UCSD-AML1 (cell line): ENCODE data around the gene INPP5K.
"Not testable (repeated sequence)": the region's sequence is repeated elsewhere in the genome, so short reads cannot be mapped to it uniquely, and the experiment has no call there.

ENCODE experiments used
- DNase-seq: peaks from one replicate; lab custom pipeline; 2025; ENCODE audit not compliant: unreplicated experiment; lab: John Stamatoyannopoulos, UW

Gene INPP5K

GRCh38 chr17:1467898-1468492 lies 48.4 kb downstream of the INPP5K start:
- no peak for DNase-seq

DNA sequence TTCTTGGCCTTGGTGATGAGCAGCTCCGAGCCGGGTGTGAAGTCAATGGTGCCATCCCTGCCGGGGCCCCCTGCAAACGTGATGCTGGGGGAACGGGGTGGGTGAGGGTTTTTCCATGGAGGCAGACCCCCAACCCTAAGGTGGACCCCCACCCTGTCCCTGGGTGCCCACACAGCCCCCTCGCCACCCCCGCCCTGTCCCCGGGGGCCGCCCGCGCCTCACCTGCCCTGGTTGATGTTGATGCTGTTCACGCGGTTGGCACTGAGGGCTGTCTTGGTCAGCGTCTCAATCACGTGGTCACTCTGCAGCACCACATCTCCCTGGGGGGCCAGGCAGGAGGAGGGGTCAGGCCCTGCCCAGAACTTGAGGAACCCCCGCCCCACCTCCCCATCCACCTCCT lies 49.2 kb downstream of the INPP5K start:
- DNase-seq, result no peak

GRCh38 chr17:1464186-1464585 lies 52.2 kb downstream of the INPP5K start:
- DNase-seq, result no peak

DNA sequence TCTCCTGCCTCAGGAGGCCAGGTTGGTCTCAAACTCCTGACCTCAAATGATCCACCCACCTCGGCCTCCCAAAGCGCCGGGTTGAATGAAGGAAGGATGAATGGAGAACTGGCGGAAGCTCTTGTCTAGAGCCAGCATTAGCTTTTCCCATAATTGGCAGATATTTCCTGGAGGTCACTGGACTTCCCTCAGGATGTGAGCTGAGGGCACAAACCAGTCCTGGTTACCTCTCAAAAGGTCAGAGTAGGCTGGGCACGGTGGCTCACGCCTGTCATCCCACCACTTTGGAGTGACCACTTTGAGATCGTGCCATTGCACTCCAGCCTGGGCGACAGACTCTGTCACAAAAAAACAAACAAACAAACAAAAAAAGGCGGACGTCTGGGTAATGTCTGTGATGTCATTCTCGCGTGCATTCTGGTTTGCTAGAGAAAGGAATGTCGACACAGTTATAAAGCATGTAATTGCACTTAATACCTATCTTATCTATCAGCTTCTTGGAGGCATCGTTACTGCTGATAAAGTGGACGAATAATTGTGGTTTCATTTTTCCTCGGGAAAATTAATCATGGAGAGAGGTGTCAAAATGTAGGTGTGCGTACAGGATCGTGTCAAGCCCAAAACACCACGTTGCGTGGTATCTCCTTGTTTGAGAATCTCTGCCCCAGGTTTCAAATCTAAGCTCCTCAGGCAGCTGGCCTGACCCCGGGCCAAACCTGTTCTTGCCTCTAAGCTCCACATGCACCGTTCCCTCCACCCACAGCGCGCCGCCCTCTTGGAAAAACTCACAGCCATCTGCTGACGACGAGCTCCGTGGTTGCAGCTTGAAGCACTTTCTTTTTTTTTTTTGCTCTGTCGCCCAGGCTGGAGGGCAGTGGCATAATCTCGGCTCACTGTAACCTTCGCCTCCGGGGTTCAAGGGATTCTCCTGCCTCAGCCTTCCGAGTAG lies 54.0 kb downstream of the INPP5K start:
- no peak for DNase-seq

GRCh38 chr17:1461198-1461944 lies 55.0 kb downstream of the INPP5K start:
- peak; percentile 17 for DNase-seq

GRCh38 chr17:1460233-1460632 lies 56.2 kb downstream of the INPP5K start:
- no peak for DNase-seq

DNA sequence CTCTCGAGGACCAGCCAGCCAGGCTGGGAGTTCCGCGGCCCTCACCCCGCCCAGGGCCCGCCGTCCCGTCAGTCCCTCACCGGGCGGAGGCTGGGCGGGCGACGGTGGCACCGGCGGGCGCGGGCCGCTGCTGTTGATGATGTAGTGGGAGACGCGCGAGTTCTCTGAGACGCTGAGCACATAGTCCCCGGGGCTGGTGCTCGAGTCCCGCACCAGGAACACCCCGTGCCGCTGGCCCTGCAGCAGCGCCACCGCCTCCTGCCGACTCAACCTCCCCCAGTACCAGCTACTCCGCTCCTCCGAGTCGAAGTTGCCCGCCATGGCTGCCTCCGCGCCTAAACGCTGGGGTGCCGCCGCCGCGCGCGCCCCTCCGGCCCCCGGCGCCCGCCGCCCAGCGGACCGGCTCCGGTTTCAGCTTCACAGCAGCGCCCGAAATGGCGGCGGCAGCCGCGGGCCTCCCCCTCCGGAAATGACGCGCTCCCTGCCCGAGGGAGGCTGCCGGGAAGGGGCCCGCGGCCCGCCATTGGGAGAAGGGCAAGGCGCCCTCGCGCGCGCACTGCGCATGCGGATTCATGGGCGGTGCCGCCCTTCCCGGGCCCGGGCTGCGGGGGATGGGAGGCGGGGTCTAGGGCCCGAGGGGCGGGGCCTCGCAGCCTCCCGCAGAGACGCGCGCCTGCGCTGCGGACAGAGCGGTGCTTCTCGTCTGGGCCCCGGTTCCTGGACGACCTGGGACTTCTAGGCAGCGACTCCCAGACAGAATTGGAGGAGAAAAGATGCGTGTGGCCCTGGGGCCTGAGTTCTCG lies 60.4 kb downstream of the INPP5K start, which contains the start of gene CRK:
TSS of gene CRK (minus strand) at position 436 of the 803 bp plus-strand sequence. CDS start at position 321, 115 bp downstream.
- peak; percentile 98 for DNase-seq

DNA sequence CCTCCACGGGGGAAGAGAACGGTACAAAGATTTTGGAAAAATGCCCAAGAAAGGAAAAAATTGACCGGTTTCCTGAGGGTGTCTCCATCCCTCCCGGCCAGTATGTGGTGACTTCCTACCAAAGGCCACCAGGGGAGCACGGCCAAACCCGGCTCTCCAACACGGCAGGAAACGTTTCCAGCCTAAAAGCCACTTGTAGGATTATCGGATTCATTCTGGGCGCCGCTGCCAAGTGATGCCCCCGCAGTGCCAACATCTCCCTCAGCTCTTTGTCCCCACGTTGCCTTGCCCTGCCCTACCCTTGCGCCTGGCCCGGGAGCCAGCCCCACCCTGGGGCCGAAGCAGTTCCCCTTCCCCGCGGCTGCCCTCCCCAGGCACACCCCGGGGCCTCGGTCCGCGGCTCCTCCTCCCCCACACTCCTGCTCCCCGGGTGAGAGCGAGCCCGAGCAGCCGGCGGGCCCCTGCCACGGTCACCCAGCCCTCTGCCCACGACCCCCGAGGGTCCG lies 61.1 kb downstream of the INPP5K start:
- DNase-seq, result peak; percentile 64

DNA sequence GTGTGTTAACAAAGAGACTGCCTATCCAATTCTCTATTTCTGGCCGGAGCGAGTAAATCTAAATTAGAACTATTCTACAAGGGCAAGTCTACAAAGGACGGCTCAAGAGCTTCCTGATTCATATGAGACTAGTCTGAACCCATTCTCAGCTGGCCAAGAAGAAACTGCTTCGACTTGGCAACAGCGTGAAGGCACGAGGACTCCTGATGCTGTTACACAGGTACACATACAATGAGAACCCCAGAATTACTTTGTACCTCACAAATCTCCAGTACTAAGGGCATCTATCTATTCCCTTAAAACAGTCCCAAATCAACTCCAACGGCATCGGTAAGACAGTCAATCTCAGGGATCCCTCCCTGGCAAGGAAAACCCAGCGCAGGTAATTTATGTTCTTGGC lies 61.9 kb downstream of the INPP5K start:
- DNase-seq, result no peak

- not testable (repeated sequence) for DNase-seq
Observed at GRCh38 chr17:1453694-1454093, 62.7 kb downstream of the INPP5K start.

- DNase-seq, result no peak
Observed at GRCh38 chr17:1452836-1453235, 63.6 kb downstream of the INPP5K start.

DNA sequence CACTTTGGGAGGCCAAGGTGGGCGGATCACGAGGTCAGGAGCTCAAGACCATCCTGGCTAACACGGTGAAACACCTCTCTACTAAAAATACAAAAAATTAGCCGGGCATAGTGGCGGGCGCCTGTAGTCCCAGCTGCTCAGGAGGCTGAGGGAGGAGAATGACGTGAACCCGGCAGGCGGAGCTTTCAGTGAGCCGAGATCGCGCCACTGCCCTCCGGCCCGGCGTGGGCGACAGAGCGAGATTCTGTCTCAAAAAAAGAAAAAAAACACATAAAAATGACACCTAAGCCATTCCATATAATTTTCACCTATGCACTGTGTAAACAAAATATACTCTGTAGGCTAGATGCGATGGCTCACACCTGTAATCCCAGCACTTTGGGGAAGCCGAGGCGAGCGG lies 66.2 kb downstream of the INPP5K start:
- DNase-seq, result not testable (repeated sequence)

DNA sequence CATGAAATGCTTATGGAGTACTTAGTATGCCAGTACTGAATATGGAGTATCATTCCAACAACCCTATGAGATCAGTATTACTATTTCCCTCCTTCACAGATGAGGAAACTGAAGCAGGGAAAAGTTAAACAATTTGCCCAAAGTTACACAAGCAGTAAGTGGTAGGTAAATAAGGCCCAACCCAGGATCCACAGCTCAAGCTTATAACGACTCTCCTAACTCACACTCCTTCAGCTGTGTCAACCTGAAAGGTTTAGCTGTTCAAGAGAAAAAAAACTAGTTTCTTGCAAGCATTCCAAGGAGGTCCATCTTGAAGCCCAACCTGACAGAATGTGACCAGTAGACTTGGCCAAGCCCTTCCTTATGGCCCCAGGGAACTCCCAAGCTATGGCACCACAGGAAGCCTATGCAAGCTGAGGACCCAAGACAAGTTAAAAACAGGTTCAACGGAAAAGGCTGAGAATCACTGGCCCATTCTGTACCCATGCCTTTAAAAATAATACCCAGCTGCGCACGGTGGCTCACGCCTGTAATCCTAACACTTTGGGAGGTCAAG lies 66.9 kb downstream of the INPP5K start:
- no peak for DNase-seq

DNA sequence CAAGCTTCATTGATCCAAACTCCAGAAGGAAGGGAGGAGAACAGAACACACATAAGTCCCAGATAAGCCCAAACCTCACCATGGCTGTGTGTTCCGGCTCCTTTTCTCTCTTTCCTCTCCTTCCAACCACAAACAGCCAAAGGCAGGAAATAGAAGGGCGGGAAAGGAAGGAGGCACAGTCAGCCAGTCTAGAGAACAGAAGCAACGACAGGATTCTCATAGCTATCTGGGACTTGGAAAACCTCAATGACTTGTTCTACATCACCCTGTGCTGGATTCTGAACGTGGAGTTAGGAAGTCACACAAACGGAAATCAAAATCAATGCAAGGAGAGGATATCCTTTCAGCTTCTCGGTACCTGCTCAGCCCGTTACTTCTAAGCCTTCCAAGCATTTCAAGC lies 69.4 kb downstream of the INPP5K start:
- DNase-seq, result peak; percentile 39

DNA sequence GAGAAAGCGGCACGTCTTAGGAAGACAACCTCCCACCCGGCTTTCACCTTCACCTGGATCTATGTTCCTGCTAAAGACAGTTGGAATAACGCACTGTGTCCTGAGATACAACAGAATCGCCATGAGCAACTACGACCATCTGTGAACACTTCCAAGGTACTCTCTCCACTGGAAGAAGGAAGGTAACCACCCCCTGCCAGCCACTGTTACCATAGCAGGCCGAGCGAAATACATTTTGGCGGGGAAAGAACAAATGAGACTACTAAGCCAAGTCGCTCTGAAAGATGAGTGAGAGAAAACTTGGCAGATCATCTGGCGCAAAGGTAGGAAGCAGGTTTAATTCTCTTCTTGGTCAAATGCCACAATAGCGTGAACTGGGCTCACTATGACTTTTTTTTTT lies 70.2 kb downstream of the INPP5K start:
- DNase-seq, result no peak

- not testable (repeated sequence) for DNase-seq
Observed at GRCh38 chr17:1445695-1446094, 70.7 kb downstream of the INPP5K start.
